Measurements from ENCODE around the gene NEXN.

GRCh38 chr1:77961392-77961791, 73.0 kb downstream of the NEXN start:
- no peak for TF ChIP-seq CTCF (IDR thresholded peaks at IDR 0.05)
- TF ChIP-seq ZNF512 (CRISPR knock-in tag; IDR thresholded peaks at IDR 0.05; ENCODE audit: borderline replicate concordance) = no peak
- TF ChIP-seq ESRRA (CRISPR knock-in tag; IDR thresholded peaks at IDR 0.05; ENCODE audit: borderline replicate concordance) = no peak
- TF ChIP-seq MYBL2 (CRISPR knock-in tag; IDR thresholded peaks at IDR 0.05) = no peak
- no peak for TF ChIP-seq CBFB (CRISPR knock-in tag; IDR thresholded peaks at IDR 0.05; ENCODE audit: low read depth)
- no peak for TF ChIP-seq NFYB (CRISPR knock-in tag; conservative IDR thresholded peaks at IDR 0.05; ENCODE audit: low read depth)
- no peak for TF ChIP-seq MXD4 (CRISPR knock-in tag; IDR thresholded peaks at IDR 0.05; ENCODE audit: borderline replicate concordance)
- no peak for TF ChIP-seq ZNF232 (CRISPR knock-in tag; IDR thresholded peaks at IDR 0.05)
- TF ChIP-seq ZNF263 (CRISPR knock-in tag; IDR thresholded peaks at IDR 0.05; ENCODE audit: low read depth) = no peak
- TF ChIP-seq, protein P1, sequence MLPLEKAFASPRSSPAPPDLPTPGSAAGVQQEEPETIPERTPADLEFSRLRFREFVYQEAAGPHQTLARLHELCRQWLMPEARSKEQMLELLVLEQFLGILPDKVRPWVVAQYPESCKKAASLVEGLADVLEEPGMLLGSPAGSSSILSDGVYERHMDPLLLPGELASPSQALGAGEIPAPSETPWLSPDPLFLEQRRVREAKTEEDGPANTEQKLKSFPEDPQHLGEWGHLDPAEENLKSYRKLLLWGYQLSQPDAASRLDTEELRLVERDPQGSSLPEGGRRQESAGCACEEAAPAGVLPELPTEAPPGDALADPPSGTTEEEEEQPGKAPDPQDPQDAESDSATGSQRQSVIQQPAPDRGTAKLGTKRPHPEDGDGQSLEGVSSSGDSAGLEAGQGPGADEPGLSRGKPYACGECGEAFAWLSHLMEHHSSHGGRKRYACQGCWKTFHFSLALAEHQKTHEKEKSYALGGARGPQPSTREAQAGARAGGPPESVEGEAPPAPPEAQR (CRISPR knock-in tag; IDR thresholded peaks at IDR 0.05) = no peak
- no peak for TF ChIP-seq SP1 (CRISPR knock-in tag; conservative IDR thresholded peaks at IDR 0.05)
- TF ChIP-seq NR2C2 (CRISPR knock-in tag; IDR thresholded peaks at IDR 0.05) = no peak
